ENCODE data around the gene SYNPO2. TPM values are rescaled to one million over a fixed set of nuclear protein-coding genes. Genes with fewer than 3 reads are reported as not detected.

The SYNPO2 gene
- total and polyA plus RNA-seq, 2 donors (not counting 1 experiment from before 2014, with no cell fraction given), result 0.03 to 0.20 TPM

DNA sequence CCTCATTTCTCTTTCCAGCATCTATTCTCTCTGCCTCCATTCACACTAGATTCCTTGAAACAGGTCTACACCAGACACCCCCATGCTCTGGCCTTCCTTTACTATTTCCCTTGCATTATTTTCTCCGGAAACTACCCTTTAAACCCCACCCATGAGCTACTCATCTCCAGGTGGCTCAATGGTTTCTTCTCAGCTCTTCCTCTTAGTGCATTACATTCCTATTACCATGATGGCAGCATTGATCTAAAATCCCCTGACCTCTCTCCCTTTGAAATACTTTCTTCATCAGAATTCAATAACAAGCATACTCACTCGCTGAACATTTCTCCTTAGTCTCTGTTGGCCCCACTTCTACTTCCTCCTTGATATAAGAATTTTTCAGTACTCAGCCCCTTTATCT, 94.6 kb downstream of the SYNPO2 start:
- ChIA-PET POLR2A (no interaction called here), CTCF (interaction anchor here (1.0 to 2.2 kb wide), 5 partner anchors 10 to 1068 kb away, joined by 4 to 13 read pairs (median 4); no protein-coding TSS in a partner anchor)
- H3K79me2 ChIP-seq (ENCODE audit: control insufficient read depth, insufficient read depth, low read length), result no peaks in the 10 kb centered on the region
- H3K4me3 Mint-ChIP-seq, result no peak overlapping the region
- no peak overlapping the region for H3K9ac ChIP-seq (ENCODE audit: low read length)
- peaks cover 2% of the 10 kb centered on the region for H3K4me1 Mint-ChIP-seq
- H3K36me3 ChIP-seq (replicated peaks in 1 of 2; ENCODE audit: control extremely low read depth in 1 of 2, control insufficient read depth in 1 of 2, extremely low read depth in 1 of 2, insufficient read depth in 2 of 2, low read length in 1 of 2), result no peaks in the 10 kb centered on the region
- no peak overlapping the region for H3K27ac Mint-ChIP-seq
- H3K27ac ChIP-seq (ENCODE audit: low read length in 2 of 2), result no peak overlapping the region
- no peaks in the 10 kb centered on the region for H3K4me1 ChIP-seq (ENCODE audit: control insufficient read depth in 2 of 2, insufficient read depth in 2 of 2, low read length in 2 of 2)
- no peaks in the 10 kb centered on the region for H4K20me1 ChIP-seq (ENCODE audit: control insufficient read depth, insufficient read depth, low read length, poor library complexity, severe bottlenecking)
- H3K4me3 ChIP-seq (ENCODE audit: control extremely low read depth in 1 of 5, extremely low read depth in 1 of 5, insufficient read depth in 1 of 5, low read depth in 2 of 5, low read length in 4 of 5), result no peak overlapping the region
- H3K27me3 Mint-ChIP-seq, result peaks cover 13% of the 10 kb centered on the region
- intact Hi-C loops (cut with micrococcal nuclease), result no loop called here
- H3K4me2 ChIP-seq (replicated peaks; ENCODE audit: low read depth, low read length, poor library complexity, severe bottlenecking), result no peak overlapping the region
- H3K9me3 Mint-ChIP-seq (ENCODE audit: insufficient read depth), result no peaks in the 10 kb centered on the region
- TF ChIP-seq, protein P1, sequence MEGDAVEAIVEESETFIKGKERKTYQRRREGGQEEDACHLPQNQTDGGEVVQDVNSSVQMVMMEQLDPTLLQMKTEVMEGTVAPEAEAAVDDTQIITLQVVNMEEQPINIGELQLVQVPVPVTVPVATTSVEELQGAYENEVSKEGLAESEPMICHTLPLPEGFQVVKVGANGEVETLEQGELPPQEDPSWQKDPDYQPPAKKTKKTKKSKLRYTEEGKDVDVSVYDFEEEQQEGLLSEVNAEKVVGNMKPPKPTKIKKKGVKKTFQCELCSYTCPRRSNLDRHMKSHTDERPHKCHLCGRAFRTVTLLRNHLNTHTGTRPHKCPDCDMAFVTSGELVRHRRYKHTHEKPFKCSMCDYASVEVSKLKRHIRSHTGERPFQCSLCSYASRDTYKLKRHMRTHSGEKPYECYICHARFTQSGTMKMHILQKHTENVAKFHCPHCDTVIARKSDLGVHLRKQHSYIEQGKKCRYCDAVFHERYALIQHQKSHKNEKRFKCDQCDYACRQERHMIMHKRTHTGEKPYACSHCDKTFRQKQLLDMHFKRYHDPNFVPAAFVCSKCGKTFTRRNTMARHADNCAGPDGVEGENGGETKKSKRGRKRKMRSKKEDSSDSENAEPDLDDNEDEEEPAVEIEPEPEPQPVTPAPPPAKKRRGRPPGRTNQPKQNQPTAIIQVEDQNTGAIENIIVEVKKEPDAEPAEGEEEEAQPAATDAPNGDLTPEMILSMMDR (IDR thresholded peaks at IDR 0.05), result no peak
- no peak for TF ChIP-seq EZH2 (IDR thresholded peaks at IDR 0.05; ENCODE audit: borderline replicate concordance, insufficient read depth, low read depth, low read length, poor library complexity, severe bottlenecking)
- no peaks in the 10 kb centered on the region for H3K9me3 ChIP-seq (ENCODE audit: control extremely low read depth in 1 of 3, control insufficient read depth in 2 of 3, insufficient read depth in 1 of 3, low read length in 2 of 3)
- no peak overlapping the region for H2AFZ ChIP-seq (ENCODE audit: insufficient read depth, low read depth, low read length, poor library complexity, severe bottlenecking)
- H3K27me3 ChIP-seq (replicated peaks in 1 of 4; ENCODE audit: control extremely low read depth in 1 of 4, control insufficient read depth in 3 of 4, insufficient read depth in 4 of 4, low read length in 3 of 4), result no peaks in the 10 kb centered on the region
- DNase-seq (no peak), ATAC-seq (ENCODE audit: low read depth) (no peak)
- WGBS (ENCODE audit: insufficient coverage), result 92% methylated on average over 2 of the region's 2 CpGs

DNA sequence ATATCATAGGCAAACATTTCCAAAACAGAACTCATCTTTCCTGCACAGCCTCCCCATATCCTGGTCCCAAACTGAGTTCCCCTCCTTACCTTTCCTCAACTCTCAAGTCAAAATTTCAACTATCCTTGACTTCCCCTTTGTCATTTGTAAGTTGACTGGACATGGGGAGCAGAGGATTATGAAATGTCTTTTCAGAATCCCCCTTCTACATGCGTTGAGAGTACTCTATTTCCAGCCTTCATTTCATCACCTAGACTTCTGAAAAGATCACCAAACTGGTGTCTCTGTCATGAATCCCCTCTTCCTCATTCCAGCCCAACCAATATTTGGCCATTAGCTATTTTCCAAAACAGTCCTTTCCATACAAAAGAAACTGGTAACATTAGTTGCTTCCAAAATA, 95.2 kb downstream of the SYNPO2 start:
- H3K27me3 ChIP-seq (replicated peaks in 1 of 4; ENCODE audit: control extremely low read depth in 1 of 4, control insufficient read depth in 3 of 4, insufficient read depth in 4 of 4, low read length in 3 of 4), result no peaks in the 10 kb centered on the region
- H3K9ac ChIP-seq (ENCODE audit: low read length), result no peak overlapping the region
- H3K27ac ChIP-seq (ENCODE audit: low read length in 2 of 2), result no peak overlapping the region
- no peak overlapping the region for H3K4me3 Mint-ChIP-seq
- no peak overlapping the region for H2AFZ ChIP-seq (ENCODE audit: insufficient read depth, low read depth, low read length, poor library complexity, severe bottlenecking)
- H4K20me1 ChIP-seq (ENCODE audit: control insufficient read depth, insufficient read depth, low read length, poor library complexity, severe bottlenecking), result no peaks in the 10 kb centered on the region
- DNase-seq (no peak), ATAC-seq (ENCODE audit: low read depth) (no peak)
- ChIA-PET POLR2A (no interaction called here), CTCF (interaction anchor here (1.0 to 1.8 kb wide), 4 partner anchors 11 to 1065 kb away, joined by 4 to 9 read pairs (median 4); no protein-coding TSS in a partner anchor)
- H3K9me3 ChIP-seq (ENCODE audit: control extremely low read depth in 1 of 3, control insufficient read depth in 2 of 3, insufficient read depth in 1 of 3, low read length in 2 of 3), result no peaks in the 10 kb centered on the region
- peaks cover 2% of the 10 kb centered on the region for H3K4me1 Mint-ChIP-seq
- H3K27ac Mint-ChIP-seq, result no peak overlapping the region
- 100% methylated on average over 1 of the region's 1 CpG for WGBS (ENCODE audit: insufficient coverage)
- no peaks in the 10 kb centered on the region for H3K9me3 Mint-ChIP-seq (ENCODE audit: insufficient read depth)
- H3K4me1 ChIP-seq (ENCODE audit: control insufficient read depth in 2 of 2, insufficient read depth in 2 of 2, low read length in 2 of 2), result no peaks in the 10 kb centered on the region
- H3K4me2 ChIP-seq (replicated peaks; ENCODE audit: low read depth, low read length, poor library complexity, severe bottlenecking), result no peak overlapping the region
- intact Hi-C loops (cut with micrococcal nuclease), result no loop called here
- H3K36me3 ChIP-seq (replicated peaks in 1 of 2; ENCODE audit: control extremely low read depth in 1 of 2, control insufficient read depth in 1 of 2, extremely low read depth in 1 of 2, insufficient read depth in 2 of 2, low read length in 1 of 2), result no peaks in the 10 kb centered on the region
- peaks cover 13% of the 10 kb centered on the region for H3K27me3 Mint-ChIP-seq
- TF ChIP-seq, protein P1 (IDR thresholded peaks at IDR 0.05), result no peak
- no peak for TF ChIP-seq EZH2 (IDR thresholded peaks at IDR 0.05; ENCODE audit: borderline replicate concordance, insufficient read depth, low read depth, low read length, poor library complexity, severe bottlenecking)
- H3K4me3 ChIP-seq (ENCODE audit: control extremely low read depth in 1 of 5, extremely low read depth in 1 of 5, insufficient read depth in 1 of 5, low read depth in 2 of 5, low read length in 4 of 5), result no peak overlapping the region
- H3K79me2 ChIP-seq (ENCODE audit: control insufficient read depth, insufficient read depth, low read length), result no peaks in the 10 kb centered on the region

All from B cell (primary cell).